Loucy (cell line): ENCODE data around the gene CACNA1S.

ENCODE experiments used
- CTCF ChIP-seq: fragments of 200-600 bp; sonication (generic); conservative IDR thresholded peaks from 2 replicates; pipeline ENCODE4 v1.5.1; 2014; ENCODE audit warnings: mild to moderate bottlenecking, antibody characterized with exemption, low read length
- EZH2phosphoT487 ChIP-seq: fragments of 200-600 bp; IDR thresholded peaks from 2 replicates; pipeline ENCODE4 v1.6.1; 2018; ENCODE audit warnings: antibody characterized with exemption, mild to moderate bottlenecking, moderate library complexity, borderline replicate concordance

DNA sequence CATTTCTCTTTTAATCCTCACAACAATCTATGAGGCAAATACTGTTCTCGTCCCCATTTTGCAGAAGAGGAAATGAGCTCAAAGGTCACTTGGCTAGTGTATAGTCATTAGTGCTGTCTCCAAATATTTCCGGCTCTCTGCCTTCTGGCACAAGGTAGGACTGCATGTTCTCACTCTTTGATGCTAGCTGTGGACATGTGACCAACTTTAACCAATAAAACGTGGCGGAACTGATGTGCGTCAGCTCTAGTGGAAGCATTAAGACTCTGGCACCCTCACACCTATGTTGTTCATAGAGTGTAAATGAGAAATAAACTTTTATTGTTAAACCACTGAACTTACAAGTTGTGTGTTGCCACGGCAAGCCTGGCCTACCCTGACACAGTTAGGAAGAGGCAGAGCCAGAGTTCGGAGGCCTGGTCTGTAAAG is 83.8 kb downstream of the CACNA1S start:
- no peak for TF ChIP-seq CTCF
- no peak for TF ChIP-seq EZH2phosphoT487
